ENCODE measurements around the gene ZNF423.
"Not testable (repeated sequence)": the region's sequence is repeated elsewhere in the genome, so short reads cannot be mapped to it uniquely, and the experiment has no call there.

ZNF423 gene

GRCh38 chr16:49567950-49568349 is 288.0 kb downstream of the ZNF423 start:
- DNase-seq: no peak

DNA sequence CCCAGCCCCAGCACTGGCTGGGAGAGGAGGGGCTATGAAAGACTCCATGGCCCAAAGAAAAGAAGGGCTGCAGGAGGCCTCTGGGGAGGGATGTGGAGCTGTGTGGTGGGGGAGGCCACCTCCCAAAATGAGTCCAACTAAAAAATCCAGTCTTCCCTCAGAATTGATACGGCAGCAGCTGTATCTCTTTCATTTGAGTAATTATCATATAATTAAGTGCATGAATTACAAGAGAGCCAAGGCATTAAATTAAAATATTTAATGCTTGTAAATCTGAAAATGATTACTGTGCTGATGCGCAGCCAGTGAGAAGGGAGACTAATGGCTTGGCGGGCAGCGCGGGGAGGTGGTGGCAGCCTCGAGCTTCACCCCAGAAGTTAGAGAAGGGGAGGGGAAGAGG is 289.5 kb downstream of the ZNF423 start:
- DNase-seq: no peak

GRCh38 chr16:49564496-49565229 is 291.2 kb downstream of the ZNF423 start:
- DNase-seq: no peak

GRCh38 chr16:49563666-49564065 is 292.2 kb downstream of the ZNF423 start:
- DNase-seq: no peak

GRCh38 chr16:49562894-49563293 is 293.0 kb downstream of the ZNF423 start:
- not testable (repeated sequence) for DNase-seq

DNA sequence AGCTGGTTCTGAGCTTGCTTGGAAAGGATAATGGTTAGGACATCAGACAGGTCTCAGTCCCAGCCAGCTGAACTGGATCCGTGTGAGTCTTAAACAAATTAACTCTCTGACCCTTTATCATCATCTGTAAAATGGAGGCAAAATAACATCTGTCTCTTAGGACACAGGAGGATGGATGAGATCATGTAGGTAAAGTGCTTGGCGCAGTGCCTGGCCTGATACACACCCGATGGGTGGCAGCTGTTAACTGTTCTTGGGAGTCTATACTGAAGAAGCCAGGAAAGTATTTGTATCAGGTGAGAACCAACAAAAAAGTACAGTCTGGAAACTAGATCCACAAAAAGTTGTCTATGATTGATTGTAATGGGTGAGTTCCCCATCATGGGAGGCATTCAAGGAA is 293.7 kb downstream of the ZNF423 start:
- no peak for DNase-seq

DNA sequence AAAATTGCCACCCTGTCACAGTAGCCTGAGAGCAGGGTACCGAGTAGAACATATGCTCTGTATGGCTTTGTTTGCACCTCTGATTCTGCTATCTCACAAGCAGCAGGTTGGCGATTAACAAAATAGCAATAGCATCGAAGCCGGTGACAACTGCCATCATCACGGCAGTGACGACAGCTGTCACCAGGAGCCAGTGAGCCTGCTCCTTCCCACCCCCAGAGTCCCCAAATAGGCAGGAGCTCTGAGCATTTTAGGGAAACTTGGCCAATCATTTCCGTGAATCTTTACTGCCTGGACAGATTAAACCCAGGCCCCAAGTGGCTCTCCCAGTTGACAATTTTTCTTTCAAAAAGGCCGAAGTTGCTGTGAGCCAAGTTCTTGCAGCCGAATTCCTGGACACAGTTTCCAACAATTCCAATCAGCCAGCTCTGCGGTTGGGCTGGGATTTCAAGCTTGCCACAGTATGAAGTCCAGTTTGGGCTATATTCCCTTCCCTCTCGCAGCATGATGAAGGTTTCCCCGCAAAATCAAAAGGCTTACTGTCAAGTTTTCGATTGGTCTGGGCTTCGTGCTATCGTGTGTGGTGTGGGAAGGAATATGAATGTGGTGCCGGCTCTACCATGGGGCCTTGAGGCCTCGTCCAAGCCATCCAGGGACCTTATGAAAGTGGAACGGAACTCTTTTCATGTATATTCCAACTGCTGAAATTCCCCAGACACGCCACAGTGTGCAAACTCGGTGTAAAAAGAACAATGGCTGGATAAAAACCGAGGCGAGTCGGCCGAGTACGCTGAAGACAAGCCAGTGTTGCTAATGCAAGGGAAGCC is 295.7 kb downstream of the ZNF423 start:
- no peak for DNase-seq

DNA sequence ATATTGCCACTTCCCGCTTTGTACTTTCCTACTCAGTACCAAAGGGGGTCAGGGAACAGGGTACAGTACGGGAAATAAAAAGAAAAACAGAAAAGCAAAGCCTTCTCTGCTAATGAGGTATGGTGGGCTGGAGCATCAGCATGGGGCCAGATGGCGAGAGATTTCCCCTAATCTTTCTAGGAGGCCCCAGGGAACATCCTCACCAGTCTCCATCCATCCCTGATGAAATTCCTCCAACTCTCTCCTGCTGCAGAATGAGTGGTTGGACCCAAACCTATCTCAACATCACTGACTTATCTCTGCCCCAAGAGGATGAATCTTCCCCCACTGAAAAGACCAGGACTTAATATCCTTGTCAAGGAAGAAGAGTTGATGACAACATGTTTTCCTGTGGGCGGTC is 296.7 kb downstream of the ZNF423 start:
- DNase-seq: no peak

- no peak for DNase-seq
These were observed 297.5 kb downstream of the ZNF423 start for GRCh38 chr16:49558451-49558850.

DNA sequence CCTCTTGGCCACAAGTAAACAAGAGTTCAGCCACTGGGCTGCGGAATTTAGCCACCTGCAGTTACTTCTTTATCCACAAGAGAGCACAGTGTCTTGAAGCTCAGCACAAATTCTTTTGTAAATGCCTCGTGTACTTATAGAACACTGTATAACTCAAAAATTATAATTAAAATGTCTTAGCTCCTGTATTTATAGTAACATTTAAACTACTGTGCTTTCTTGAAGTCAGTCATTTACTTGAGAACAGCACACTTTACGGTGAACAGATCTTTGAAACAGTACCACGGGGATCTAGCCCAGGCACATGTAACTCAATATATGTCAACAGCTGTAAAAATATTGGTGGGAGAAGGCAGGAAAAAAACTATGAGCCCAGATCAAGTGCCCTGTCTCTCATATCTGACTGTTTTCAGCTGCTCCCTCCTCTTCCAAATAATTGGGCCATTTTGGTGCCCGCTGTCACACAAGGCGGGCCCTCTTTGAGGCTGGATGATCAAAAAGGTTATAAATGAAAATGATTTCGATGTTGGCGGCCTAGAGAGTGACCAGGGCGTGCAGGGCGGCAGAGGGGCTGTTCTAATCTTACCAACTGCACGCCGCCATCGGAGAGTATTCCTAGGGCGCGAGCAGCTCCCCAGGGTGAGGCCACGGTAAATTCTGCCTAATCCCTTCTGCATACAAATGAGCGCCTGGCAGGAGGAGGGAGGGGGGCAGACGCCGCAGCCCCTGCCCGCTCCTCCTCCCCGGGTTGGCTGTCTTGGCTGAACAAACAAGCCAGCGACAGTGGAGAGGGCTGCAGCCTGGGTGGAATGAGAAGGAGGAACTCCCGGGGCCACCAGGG is 299.1 kb downstream of the ZNF423 start:
- DNase-seq: no peak

DNA sequence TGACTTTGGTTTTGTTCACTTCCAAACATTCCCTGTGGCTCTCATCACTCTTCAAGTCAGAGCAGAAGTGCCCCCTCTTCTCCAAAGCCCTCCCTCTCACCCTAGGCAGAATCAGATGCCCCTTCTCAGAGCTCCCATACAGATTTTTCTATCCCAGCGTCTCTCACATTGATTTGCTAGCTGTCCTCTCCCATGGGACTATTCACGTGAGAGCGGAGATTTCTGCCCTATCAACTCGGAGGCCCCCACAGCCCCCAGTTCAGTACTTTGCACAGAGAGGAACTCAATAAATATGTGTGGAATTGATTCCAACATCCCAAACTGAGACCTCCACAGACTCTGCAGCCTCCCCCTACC is 299.7 kb downstream of the ZNF423 start:
- no peak for DNase-seq

GRCh38 chr16:49554681-49555080 is 301.2 kb downstream of the ZNF423 start:
- no peak for DNase-seq

DNA sequence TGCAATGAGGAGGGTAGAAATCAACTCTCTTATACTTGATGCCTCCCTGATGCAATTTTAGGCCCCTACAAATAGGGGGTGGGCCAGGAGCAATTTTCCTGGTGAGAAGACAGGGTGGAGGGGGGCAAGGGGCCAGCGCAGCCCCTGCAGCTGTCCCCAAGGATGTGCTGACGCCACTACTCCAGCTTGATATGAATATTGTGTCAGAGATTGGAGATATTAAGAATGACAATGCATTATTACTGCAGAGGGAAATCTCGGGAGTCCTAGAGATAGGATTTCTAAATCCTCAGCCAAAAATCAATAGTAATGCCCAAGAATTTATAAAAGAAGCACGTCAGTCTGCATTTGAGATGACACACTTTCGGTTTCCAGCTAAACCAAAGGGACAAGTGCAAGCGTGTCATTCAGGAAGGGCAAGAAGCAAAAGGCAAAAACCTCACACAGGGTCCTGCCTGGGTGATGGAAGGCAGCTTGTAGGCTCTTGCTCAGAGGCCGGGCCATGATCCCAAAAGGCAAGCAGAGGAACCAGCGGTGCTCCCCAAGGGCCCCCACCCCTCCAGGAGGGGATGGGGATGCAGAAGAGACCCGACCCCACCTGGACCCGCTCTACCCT is 303.5 kb downstream of the ZNF423 start:
- no peak for DNase-seq

DNA sequence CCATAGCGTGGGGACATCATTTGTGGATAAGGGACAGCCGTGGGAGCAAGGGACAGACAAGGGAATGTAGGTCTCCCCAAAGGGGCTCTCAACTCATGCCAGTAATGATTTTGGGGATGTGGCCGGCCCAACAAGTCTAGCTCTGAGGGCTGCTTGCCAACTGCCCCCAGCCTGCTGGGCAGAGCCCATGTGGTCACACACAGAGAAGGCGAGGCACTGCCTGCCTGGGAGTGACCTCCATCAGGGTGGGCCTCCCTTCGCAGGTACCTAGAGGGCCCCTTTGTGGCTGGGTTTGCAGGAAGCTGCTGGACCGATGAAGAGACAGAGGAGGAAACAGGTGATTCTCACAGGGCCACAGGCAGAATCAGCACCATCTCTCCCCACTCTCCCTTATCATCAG is 305.2 kb downstream of the ZNF423 start:
- no peak for DNase-seq

- DNase-seq: no peak
These were observed 305.8 kb downstream of the ZNF423 start for GRCh38 chr16:49550140-49550539.

DNA sequence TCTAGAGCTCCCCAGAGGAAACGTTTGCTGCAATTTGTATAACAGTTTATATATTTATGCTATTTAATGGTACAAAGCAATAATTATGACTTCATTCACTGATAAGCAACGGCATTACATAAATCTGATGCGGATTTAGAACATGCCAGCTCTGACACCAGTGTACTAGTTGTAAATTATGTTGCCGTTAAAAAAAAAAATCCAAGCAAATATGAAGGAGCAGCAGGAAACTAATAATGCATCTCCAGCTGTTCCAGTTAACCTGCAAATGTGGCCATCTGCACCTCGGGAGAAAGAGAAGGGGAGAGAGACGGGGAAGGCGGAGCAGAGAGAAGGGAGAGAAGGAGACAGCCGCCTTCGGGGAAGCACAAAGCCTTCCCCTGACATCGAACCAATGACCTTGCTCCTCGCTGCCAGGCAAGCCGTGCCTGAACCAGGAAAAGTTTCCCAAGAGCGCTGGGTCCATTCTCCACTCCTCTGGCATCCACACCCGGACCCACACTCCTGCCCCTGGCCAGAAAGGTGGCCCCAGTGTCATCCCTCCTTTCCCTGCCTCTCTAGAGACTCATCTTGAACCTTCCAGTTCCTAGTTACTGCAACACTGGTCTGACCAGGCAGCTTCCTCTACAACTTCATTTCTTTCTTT is 307.5 kb downstream of the ZNF423 start:
- no peak for DNase-seq

DNA sequence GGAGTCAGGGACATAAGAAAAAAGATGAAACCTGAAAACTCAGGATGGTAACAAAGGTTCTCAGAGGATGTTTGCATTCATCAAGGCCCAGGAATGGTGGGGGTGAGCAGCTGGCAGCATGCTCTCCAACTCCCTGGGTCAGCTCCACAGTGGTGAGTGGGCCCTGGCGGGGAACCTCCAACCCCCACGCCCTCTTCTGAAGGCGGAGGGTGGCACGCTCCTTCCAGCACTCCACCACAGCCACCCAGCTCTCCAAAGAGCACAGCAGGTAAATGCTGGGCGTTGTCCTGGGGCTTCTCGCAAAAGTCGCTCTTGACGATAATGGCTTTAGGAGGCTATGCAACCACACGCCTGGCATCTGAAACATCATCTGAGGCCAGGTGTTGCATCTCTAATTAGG is 308.5 kb downstream of the ZNF423 start:
- DNase-seq: no peak

DNA sequence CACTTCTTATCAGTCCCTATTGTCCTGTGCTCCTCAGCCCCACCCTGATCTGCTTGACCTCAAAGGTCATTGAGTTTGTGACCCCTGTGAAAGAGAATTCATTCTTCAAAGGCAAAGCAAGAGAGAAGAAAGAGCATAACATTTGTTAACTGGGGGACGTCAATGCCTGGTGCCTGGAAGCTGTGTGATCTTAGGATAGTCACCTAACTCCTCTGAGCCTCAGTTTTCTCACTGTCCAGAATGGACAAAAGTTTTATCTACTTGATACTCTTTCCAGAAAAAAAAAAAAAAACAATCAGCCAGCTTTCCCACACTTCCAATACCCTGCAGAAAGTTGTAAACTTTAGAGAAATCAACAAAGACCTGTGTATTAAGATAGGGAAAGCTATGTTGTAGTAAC is 309.2 kb downstream of the ZNF423 start:
- no peak for DNase-seq

- DNase-seq: no peak
These were observed 310.0 kb downstream of the ZNF423 start for GRCh38 chr16:49545741-49546448.

DNA sequence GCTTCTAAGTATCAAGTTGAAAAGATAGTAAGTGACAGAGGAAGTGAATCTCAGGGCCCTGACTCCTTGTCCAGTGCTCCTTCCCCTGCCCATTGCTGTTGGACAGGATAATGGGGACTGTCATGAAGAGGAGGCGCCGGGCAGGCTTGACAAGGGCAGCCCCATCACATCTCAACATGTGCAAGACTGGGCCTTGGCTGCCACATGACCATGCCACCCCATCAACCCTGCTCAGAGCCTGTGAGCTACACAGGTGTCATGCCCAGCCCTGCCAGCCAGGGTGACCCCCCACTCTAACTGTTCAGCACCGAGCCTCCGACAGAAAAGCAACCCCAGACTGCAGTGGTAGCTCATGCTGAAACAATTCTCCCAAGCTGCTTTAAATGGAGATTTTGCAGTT is 310.7 kb downstream of the ZNF423 start:
- DNase-seq: no peak

GRCh38 chr16:49544828-49545227 is 311.1 kb downstream of the ZNF423 start:
- no peak for DNase-seq

- no peak for DNase-seq
These were observed 312.3 kb downstream of the ZNF423 start for GRCh38 chr16:49543631-49543946.
